Memory B cell (primary cell): ENCODE measurements around the gene NFASC.
A peak's percentile ranks its signal among the peaks of the same experiment; 100 is the strongest.

Experiments
- ATAC-seq: fragments of 150-1000 bp; cut with Tn5 transposase; 2 replicates; pipeline ENCODE4 v1.10.0; 2021; ENCODE audit warnings: low read depth, mild to moderate bottlenecking, moderate library complexity
- DNase-seq, 2 donors: peaks; one replicate each; pipeline ENCODE4 v3.0.0; 2022; ENCODE audit warnings: low spot score in 2 of 2
- H3K27ac Mint-ChIP-seq: one replicate; pipeline ENCODE4 v1.8.0; 2022; ENCODE audit warnings: mild to moderate bottlenecking, moderate library complexity, mixed read lengths
- H3K27me3 Mint-ChIP-seq: one replicate; pipeline ENCODE4 v1.8.0; 2022; ENCODE audit warnings: mixed read lengths
- H3K36me3 Mint-ChIP-seq: one replicate; pipeline ENCODE4 v1.8.0; 2022; ENCODE audit warnings: mild to moderate bottlenecking, mixed read lengths
- H3K4me1 Mint-ChIP-seq: one replicate; pipeline ENCODE4 v1.8.0; 2022; ENCODE audit warnings: mixed read lengths
- H3K4me3 Mint-ChIP-seq: one replicate; pipeline ENCODE4 v1.8.0; 2022; ENCODE audit warnings: mild to moderate bottlenecking, moderate library complexity, mixed read lengths
- H3K9me3 Mint-ChIP-seq: one replicate; pipeline ENCODE4 v1.8.0; 2022; ENCODE audit warnings: mixed read lengths

Gene NFASC

GRCh38 chr1:204841798-204842197, 28.9 kb upstream of the NFASC start:
- Mint-ChIP-seq H3K27ac (no peak overlapping the region), H3K9me3 (no peaks in the 10 kb centered on the region), H3K36me3 (no peaks in the 10 kb centered on the region), H3K4me3 (peak overlapping the region; percentile 56), H3K4me1 (peaks cover 23% of the 10 kb centered on the region), H3K27me3 (peaks cover 5% of the 10 kb centered on the region)
- peak; percentile 83 for ATAC-seq
- DNase-seq = no peak

GRCh38 chr1:204842369-204842768, 28.3 kb upstream of the NFASC start:
- no peak for DNase-seq
- Mint-ChIP-seq H3K4me1 (peaks cover 23% of the 10 kb centered on the region), H3K4me3 (no peak overlapping the region), H3K9me3 (no peaks in the 10 kb centered on the region), H3K27me3 (peaks cover under 1% of the 10 kb centered on the region), H3K36me3 (no peaks in the 10 kb centered on the region), H3K27ac (no peak overlapping the region)
- ATAC-seq = no peak

- Mint-ChIP-seq H3K27me3 (no peaks in the 10 kb centered on the region), H3K4me3 (no peak overlapping the region), H3K27ac (no peak overlapping the region), H3K9me3 (no peaks in the 10 kb centered on the region), H3K4me1 (peaks cover 23% of the 10 kb centered on the region), H3K36me3 (no peaks in the 10 kb centered on the region)
- no peak for DNase-seq
- ATAC-seq = no peak
Observed at GRCh38 chr1:204842892-204843291, 27.8 kb upstream of the NFASC start.

- peaks cover 2% of the 10 kb centered on the region for H3K27me3 Mint-ChIP-seq
- ATAC-seq (no peak), DNase-seq (no peak)
- peaks cover 17% of the 10 kb centered on the region for H3K4me1 Mint-ChIP-seq
- no peak overlapping the region for H3K27ac Mint-ChIP-seq
- H3K9me3 Mint-ChIP-seq = peaks cover 1% of the 10 kb centered on the region
- no peak overlapping the region for H3K4me3 Mint-ChIP-seq
- H3K36me3 Mint-ChIP-seq = no peaks in the 10 kb centered on the region
Observed at GRCh38 chr1:204846546-204846945, 24.1 kb upstream of the NFASC start.

- ATAC-seq (no peak), DNase-seq (no peak)
- no peaks in the 10 kb centered on the region for H3K36me3 Mint-ChIP-seq
- peaks cover 2% of the 10 kb centered on the region for H3K27me3 Mint-ChIP-seq
- H3K4me3 Mint-ChIP-seq = no peak overlapping the region
- peaks cover 1% of the 10 kb centered on the region for H3K9me3 Mint-ChIP-seq
- peaks cover 4% of the 10 kb centered on the region for H3K4me1 Mint-ChIP-seq
- H3K27ac Mint-ChIP-seq = no peak overlapping the region
Observed at GRCh38 chr1:204848579-204848978, 22.1 kb upstream of the NFASC start.

- ATAC-seq = no peak
- Mint-ChIP-seq H3K9me3 (peaks cover 1% of the 10 kb centered on the region), H3K4me1 (no peaks in the 10 kb centered on the region), H3K4me3 (no peak overlapping the region), H3K27me3 (peaks cover 14% of the 10 kb centered on the region), H3K36me3 (no peaks in the 10 kb centered on the region), H3K27ac (no peak overlapping the region)
- no peak for DNase-seq
Observed at GRCh38 chr1:204852854-204853253, 17.8 kb upstream of the NFASC start.

- peaks cover 1% of the 10 kb centered on the region for H3K9me3 Mint-ChIP-seq
- no peak overlapping the region for H3K4me3 Mint-ChIP-seq
- peaks cover 14% of the 10 kb centered on the region for H3K27me3 Mint-ChIP-seq
- H3K27ac Mint-ChIP-seq = no peak overlapping the region
- ATAC-seq (no peak), DNase-seq (no peak)
- H3K36me3 Mint-ChIP-seq = no peaks in the 10 kb centered on the region
- H3K4me1 Mint-ChIP-seq = no peaks in the 10 kb centered on the region
Observed at GRCh38 chr1:204853436-204853835, 17.2 kb upstream of the NFASC start.

- no peaks in the 10 kb centered on the region for H3K36me3 Mint-ChIP-seq
- H3K4me3 Mint-ChIP-seq = no peak overlapping the region
- H3K4me1 Mint-ChIP-seq = no peaks in the 10 kb centered on the region
- ATAC-seq = no peak
- peaks cover 14% of the 10 kb centered on the region for H3K27me3 Mint-ChIP-seq
- H3K27ac Mint-ChIP-seq = no peak overlapping the region
- no peak for DNase-seq
- peaks cover 1% of the 10 kb centered on the region for H3K9me3 Mint-ChIP-seq
Observed at GRCh38 chr1:204854286-204854685, 16.4 kb upstream of the NFASC start.

- no peak overlapping the region for H3K4me3 Mint-ChIP-seq
- H3K9me3 Mint-ChIP-seq = peaks cover 4% of the 10 kb centered on the region
- no peak overlapping the region for H3K27ac Mint-ChIP-seq
- no peak for ATAC-seq
- no peaks in the 10 kb centered on the region for H3K4me1 Mint-ChIP-seq
- H3K36me3 Mint-ChIP-seq = no peaks in the 10 kb centered on the region
- H3K27me3 Mint-ChIP-seq = peaks cover 13% of the 10 kb centered on the region
- no peak for DNase-seq
Observed at GRCh38 chr1:204858363-204858821, 12.3 kb upstream of the NFASC start.

GRCh38 chr1:204859861-204860267, 10.8 kb upstream of the NFASC start:
- no peak for DNase-seq
- Mint-ChIP-seq H3K36me3 (peaks cover 2% of the 10 kb centered on the region), H3K9me3 (peaks cover 4% of the 10 kb centered on the region), H3K27me3 (peaks cover 11% of the 10 kb centered on the region), H3K4me3 (no peak overlapping the region), H3K4me1 (no peaks in the 10 kb centered on the region), H3K27ac (no peak overlapping the region)
- no peak for ATAC-seq

- Mint-ChIP-seq H3K9me3 (peaks cover 4% of the 10 kb centered on the region), H3K4me1 (no peaks in the 10 kb centered on the region), H3K4me3 (no peak overlapping the region), H3K36me3 (peaks cover 2% of the 10 kb centered on the region), H3K27me3 (peaks cover 8% of the 10 kb centered on the region), H3K27ac (no peak overlapping the region)
- DNase-seq = no peak
- no peak for ATAC-seq
Observed at GRCh38 chr1:204863024-204863423, 7.6 kb upstream of the NFASC start.

- peaks cover 2% of the 10 kb centered on the region for H3K36me3 Mint-ChIP-seq
- H3K27ac Mint-ChIP-seq = no peak overlapping the region
- H3K4me3 Mint-ChIP-seq = no peak overlapping the region
- H3K27me3 Mint-ChIP-seq = peaks cover 8% of the 10 kb centered on the region
- H3K4me1 Mint-ChIP-seq = no peaks in the 10 kb centered on the region
- peaks cover 4% of the 10 kb centered on the region for H3K9me3 Mint-ChIP-seq
- ATAC-seq (no peak), DNase-seq (no peak)
Observed at GRCh38 chr1:204863730-204864129, 6.9 kb upstream of the NFASC start.

- no peaks in the 10 kb centered on the region for H3K4me1 Mint-ChIP-seq
- no peak overlapping the region for H3K27ac Mint-ChIP-seq
- no peak for ATAC-seq
- H3K27me3 Mint-ChIP-seq = peaks cover 8% of the 10 kb centered on the region
- peaks cover 2% of the 10 kb centered on the region for H3K36me3 Mint-ChIP-seq
- peaks cover 2% of the 10 kb centered on the region for H3K9me3 Mint-ChIP-seq
- no peak for DNase-seq
- H3K4me3 Mint-ChIP-seq = no peak overlapping the region
Observed at GRCh38 chr1:204866051-204866596, 4.5 kb upstream of the NFASC start.

GRCh38 chr1:204867203-204867602, 3.5 kb upstream of the NFASC start:
- H3K4me1 Mint-ChIP-seq = no peaks in the 10 kb centered on the region
- H3K27me3 Mint-ChIP-seq = peaks cover 8% of the 10 kb centered on the region
- DNase-seq (no peak), ATAC-seq (no peak)
- H3K9me3 Mint-ChIP-seq = no peaks in the 10 kb centered on the region
- H3K36me3 Mint-ChIP-seq = peaks cover 2% of the 10 kb centered on the region
- no peak overlapping the region for H3K27ac Mint-ChIP-seq
- H3K4me3 Mint-ChIP-seq = no peak overlapping the region

GRCh38 chr1:204867666-204868339, 2.9 kb upstream of the NFASC start:
- Mint-ChIP-seq H3K4me1 (no peaks in the 10 kb centered on the region), H3K4me3 (no peak overlapping the region), H3K27ac (no peak overlapping the region), H3K27me3 (peaks cover 8% of the 10 kb centered on the region), H3K9me3 (no peaks in the 10 kb centered on the region), H3K36me3 (peaks cover 2% of the 10 kb centered on the region)
- ATAC-seq (no peak), DNase-seq (no peak)
